AG08396 (cell line): Measurements from ENCODE around the gene APBB2.
A peak's percentile ranks its signal among the peaks of the same experiment; 100 is the strongest.
"Not testable (repeated sequence)": the region's sequence is repeated elsewhere in the genome, so short reads cannot be mapped to it uniquely, and the experiment has no call there.

Experiments
- DNase-seq: peaks from one replicate; pipeline ENCODE4 v3.0.0; 2012; ENCODE audit warnings: low spot score, mixed read lengths

The APBB2 gene

GRCh38 chr4:40905414-40905813 lies 308.9 kb downstream of the APBB2 start:
- DNase-seq = no peak

GRCh38 chr4:40900531-40900930 lies 313.8 kb downstream of the APBB2 start:
- not testable (repeated sequence) for DNase-seq

- DNase-seq = peak; percentile 75
These were observed 316.7 kb downstream of the APBB2 start for GRCh38 chr4:40897557-40898203.

- DNase-seq = no peak
These were observed 323.6 kb downstream of the APBB2 start for GRCh38 chr4:40890764-40891163.

DNA sequence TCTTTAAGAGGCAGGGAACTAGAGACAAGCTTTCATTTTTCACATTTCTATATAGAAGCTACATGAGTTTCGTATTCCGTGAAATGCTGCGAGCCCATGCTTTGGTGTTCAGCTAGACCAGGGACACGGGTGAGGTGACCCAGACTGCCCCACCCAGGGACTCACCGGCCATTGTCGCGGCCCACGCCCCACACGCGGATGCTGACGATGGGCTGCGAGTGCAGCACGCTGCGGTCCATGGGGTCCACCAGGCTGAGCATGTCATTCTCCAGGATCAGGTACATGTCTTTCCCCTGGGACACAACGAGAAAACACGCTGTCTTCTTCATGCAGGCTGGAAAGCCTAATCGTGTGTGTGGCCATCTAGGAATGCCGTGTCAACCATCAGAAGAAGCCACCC lies 324.1 kb downstream of the APBB2 start:
- DNase-seq = no peak

DNA sequence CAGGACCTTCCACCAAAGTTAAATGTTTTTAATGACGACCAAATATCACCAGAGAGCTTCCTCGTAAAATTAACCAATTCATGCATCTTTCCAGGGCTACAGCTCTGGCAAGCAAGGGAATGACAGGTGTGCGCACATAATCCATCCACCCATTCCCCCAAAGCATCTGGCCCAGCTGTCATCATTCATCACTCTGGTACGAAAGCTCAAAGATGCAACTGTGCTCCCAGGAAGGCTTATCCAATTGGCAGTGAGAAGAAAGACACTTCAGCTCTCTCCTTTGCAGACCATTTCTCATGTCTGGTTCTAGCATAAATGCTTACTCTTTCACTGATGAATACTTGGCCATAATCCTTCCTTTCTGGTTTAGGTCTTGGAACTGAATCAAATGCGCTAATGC lies 325.4 kb downstream of the APBB2 start:
- DNase-seq = no peak

GRCh38 chr4:40887764-40888131 lies 326.6 kb downstream of the APBB2 start:
- peak; percentile 19 for DNase-seq

DNA sequence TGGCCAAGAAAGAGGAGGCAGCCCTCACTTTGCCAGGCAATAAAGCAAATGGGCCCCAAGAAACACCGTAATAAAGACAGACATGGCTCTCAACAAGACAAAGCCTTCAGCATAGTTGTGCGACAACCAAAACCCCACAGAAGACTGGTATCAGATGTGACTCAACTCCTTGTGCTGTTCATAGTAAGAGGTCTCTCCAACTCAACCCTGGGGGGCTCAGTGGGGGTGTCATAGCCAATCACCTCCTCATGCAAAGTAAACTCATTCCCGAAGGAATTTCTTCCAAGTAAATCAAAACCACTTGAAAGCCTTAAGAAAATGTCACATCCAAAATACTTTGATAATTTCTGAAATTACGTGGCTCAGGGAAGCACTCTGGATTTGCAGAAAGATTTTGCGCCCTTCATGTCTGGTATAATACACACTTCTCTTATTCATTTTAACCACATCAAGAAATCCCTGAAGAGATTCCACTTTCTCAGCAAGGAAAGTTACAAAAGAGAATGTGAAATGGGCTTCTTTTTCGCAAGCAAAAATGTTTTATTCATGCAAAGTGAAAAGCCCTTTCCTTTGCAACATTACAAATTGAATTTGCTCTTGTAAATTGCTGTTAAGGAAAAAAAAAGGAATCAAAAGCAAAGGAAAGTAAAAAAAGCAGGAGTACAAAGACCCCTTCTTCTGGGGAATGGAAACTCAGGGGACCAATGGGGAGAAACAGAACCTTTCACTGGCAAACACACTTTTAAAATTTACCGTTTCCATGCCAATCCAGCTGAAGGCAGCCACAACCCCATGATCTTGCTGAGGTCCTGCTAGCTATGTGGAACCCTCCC lies 327.2 kb downstream of the APBB2 start:
- no peak for DNase-seq

DNA sequence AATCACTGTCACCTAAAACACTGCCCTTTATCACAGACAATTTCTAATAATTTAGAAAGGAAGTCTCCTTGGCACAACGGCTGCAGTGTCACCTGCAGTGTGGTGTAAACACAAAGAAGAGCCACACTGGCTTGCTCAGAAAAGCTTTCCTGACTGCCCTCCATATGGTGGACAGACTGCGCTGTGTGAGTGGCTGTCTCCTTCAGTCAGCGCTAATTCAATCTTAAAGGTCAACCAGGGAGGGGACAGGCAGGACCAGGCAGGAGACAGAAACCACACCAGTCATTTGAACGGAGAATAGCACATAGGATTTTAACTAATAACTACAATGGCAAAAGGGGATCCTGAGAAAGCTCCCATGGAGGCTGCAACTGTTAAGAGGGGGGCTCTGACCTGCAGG lies 332.5 kb downstream of the APBB2 start:
- DNase-seq = no peak

GRCh38 chr4:40881096-40881495 lies 333.2 kb downstream of the APBB2 start:
- no peak for DNase-seq

DNA sequence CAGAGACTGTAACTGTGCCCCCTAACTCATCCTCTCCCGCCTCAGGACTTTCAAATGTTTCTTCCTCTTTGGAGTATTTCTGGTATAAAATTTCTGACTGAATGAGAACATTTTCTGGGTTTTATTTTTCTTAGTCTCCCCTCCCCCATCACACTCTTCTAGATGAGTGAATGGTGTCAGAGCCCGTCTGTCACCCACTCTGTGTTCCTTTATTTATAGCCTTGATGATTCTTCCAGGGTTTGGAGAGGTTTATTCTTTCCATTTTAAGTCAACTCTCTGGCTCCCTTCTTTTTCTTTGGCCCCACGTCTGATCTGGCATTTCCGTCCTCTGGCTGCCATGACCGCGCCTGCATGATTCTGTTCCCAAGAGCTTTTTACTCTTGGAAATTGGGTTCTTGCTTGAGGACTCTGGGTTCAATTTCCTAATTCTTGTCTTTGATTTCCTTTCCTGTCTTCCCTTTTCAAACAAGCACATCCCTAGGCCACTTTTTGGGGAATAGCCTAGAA lies 335.7 kb downstream of the APBB2 start:
- DNase-seq = no peak

DNA sequence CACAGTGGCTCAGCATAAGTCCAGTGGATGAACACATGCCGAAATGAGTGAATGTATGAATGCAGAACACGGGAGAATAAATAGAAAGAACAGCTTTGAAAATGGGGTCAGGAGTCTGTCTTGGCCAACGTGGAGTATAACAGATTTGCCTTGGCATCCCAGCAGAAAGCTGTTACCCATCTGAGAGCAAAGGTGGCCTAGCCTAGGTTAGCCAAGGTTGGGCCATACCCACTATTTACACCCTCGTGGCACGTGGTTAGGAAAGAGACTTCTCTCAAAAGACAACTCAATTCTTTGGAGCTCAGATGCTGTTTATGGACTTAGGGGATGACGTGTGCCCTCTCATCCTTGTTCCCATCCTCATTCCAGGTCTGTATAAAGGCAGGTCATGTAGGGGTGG lies 337.3 kb downstream of the APBB2 start:
- DNase-seq = no peak

DNA sequence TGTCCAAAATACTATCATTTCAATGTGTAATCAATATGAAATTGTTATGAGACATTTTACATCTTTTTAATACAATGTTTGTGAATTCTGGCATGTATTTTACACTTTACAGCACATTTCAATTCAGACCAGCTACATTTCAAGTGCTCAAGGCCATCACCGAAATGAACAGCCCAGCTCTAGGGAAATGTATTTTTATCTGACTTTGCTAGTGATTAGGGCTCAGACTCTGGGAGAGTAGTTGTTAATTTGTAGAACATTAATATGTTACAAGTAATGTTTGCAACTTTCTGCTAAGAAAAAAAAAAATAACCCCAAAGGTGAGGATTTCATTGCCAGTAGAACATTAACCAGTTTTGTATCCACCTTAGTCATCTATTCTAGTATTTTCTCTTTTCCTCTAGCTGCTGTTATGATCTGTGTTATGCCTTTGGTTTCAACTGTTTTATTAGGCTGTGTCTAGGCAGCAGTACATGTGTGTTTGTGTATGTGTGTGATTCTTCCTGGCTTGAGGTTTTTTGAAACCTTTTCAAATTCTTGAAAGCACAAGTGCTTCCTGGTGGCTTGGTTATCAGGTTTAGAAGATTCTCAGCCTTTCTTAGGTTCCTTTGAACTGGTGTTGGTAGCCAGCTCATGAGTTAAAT lies 338.7 kb downstream of the APBB2 start:
- DNase-seq = no peak

GRCh38 chr4:40874901-40875300 lies 339.4 kb downstream of the APBB2 start:
- DNase-seq = no peak

GRCh38 chr4:40874331-40874730 lies 340.0 kb downstream of the APBB2 start:
- no peak for DNase-seq

GRCh38 chr4:40871695-40872250 lies 342.6 kb downstream of the APBB2 start:
- no peak for DNase-seq

DNA sequence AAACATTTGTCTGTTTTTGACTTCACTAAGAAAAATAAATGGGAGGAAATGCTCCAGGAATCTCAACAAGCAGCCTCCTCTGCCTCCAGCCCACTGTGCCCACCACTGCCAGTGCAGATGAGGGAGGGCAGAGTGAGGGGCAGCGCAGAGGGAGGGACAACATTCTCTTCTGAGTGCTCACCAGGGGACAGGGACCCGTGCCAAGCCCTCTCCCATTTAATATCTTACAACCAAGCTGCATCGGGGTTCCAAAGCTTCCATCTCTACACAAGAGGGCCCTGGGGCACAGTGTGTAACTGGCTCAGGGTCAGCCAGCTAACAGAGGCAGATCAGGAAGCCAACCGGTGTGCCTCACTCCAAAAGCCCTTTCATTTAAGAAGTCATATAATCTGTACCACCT lies 344.2 kb downstream of the APBB2 start:
- DNase-seq = no peak

- DNase-seq = no peak
These were observed 348.6 kb downstream of the APBB2 start for GRCh38 chr4:40865696-40866095.

DNA sequence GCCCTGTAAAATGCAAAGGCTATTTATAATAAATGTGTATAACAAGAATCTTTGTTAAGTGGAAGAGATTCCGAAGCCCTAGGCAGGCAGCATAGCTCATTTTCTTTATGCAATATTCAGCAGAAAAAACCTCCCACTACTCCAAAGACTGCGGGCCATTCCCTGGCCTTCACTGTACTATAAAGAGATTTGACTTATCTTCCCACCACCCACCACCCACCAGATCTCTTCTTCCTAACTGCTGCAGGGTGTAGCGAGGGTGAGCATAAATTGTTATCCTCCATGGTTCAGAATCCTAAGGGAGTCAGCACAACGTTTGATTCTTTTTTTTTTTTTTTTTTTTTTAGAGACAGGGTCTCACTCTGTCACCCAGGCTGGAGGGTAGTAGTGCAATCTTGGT lies 349.8 kb downstream of the APBB2 start:
- no peak for DNase-seq

- DNase-seq = no peak
These were observed 355.4 kb downstream of the APBB2 start for GRCh38 chr4:40858962-40859361.

- no peak for DNase-seq
These were observed 356.4 kb downstream of the APBB2 start for GRCh38 chr4:40857956-40858355.

DNA sequence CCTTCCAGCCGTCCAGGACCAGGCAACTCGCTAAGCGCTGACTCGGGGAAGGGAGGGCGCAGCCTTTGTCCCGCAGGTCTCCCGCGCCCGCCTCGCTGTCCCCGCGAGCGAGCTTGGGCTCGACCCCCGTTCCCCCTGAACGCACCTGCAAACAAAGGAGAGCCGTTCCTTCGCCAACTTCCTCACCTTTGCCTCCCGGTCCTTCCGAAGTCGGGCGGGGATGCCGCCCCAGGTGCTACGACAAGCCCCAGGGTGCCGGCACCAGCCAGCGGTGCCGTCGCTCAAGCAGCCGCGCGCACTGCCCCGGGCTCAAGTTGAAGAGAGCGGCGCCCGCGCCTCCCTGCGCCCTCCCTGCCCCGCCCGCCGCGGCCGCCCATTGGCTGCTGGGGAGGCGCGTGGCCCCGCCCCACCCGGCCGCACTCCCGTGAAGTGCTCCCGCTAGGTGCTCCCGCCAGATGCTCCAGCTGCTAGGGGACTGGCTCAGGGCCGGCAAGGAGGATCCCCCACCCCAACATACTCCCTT lies 357.4 kb downstream of the APBB2 start:
- DNase-seq = peak; percentile 84
